ENCODE results near the gene CYP51A1. TPM values are rescaled to one million over a fixed set of nuclear protein-coding genes. Genes with fewer than 3 reads are reported as not detected.

CYP51A1 gene
- total and polyA plus RNA-seq, 2 of the 13 experiments (the other 11 are each of a cell fraction or from before 2014, with no cell fraction given): 15.4 to 260 TPM

- TF ChIP-seq ZUFSP (CRISPR knock-in tag; IDR thresholded peaks at IDR 0.05; ENCODE audit: borderline replicate concordance) (no peak), ZFX (CRISPR knock-in tag; IDR thresholded peaks at IDR 0.05; ENCODE audit: low read depth) (no peak; the same call in 1 of the 2 replicates), TBX3 (IDR thresholded peaks at IDR 0.05; ENCODE audit: borderline replicate concordance) (no peak), ERF (CRISPR knock-in tag; IDR thresholded peaks at IDR 0.05) (0 out of 2 replicates have a peak, but pooled peaks have one; percentile 4), CREM (IDR thresholded peaks at IDR 0.05) (no peak), CREM (CRISPR knock-in tag; IDR thresholded peaks at IDR 0.05) (no peak), SIX1 (CRISPR knock-in tag; IDR thresholded peaks at IDR 0.05; ENCODE audit: borderline replicate concordance) (no peak), ZNF777 (CRISPR knock-in tag; IDR thresholded peaks at IDR 0.05) (peak; percentile 89; the same call in 1 of the 2 replicates), POGK (CRISPR knock-in tag; conservative IDR thresholded peaks at IDR 0.05) (0 out of 2 replicates have a peak, but pooled peaks have one; percentile 22), FOXK2 (IDR thresholded peaks at IDR 0.05) (no peak), CC2D1A (CRISPR knock-in tag; IDR thresholded peaks at IDR 0.05) (no peak), SMARCE1 (IDR thresholded peaks at IDR 0.05; ENCODE audit: borderline replicate concordance) (no peak), ZNF724P (CRISPR knock-in tag; IDR thresholded peaks at IDR 0.05; ENCODE audit: borderline replicate concordance) (peak; percentile 76; the same call in 1 of the 2 replicates), ZNF883 (CRISPR knock-in tag; IDR thresholded peaks at IDR 0.05; ENCODE audit: not compliant biosample characterization) (peak; percentile 87), ZSCAN29 (CRISPR knock-in tag; conservative IDR thresholded peaks at IDR 0.05) (peak; percentile 9; the same call in 1 of the 2 replicates), POLR2G (IDR thresholded peaks at IDR 0.05; ENCODE audit: low read depth, low read length) (no peak), ZNF430 (CRISPR knock-in tag; IDR thresholded peaks at IDR 0.05) (no peak), PHF20 (CRISPR knock-in tag; IDR thresholded peaks at IDR 0.05) (peak; percentile 39), LRRFIP1 (CRISPR knock-in tag; conservative IDR thresholded peaks at IDR 0.05) (0 out of 2 replicates have a peak, but pooled peaks have one; percentile 19), YY1 (IDR thresholded peaks at IDR 0.05; ENCODE audit: insufficient read depth, insufficient replicate concordance, low read depth, low read length) (peak; percentile 80), ZSCAN9 (CRISPR knock-in tag; IDR thresholded peaks at IDR 0.05; ENCODE audit: borderline replicate concordance) (no peak), FOSL1 (CRISPR knock-in tag; IDR thresholded peaks at IDR 0.05; ENCODE audit: borderline replicate concordance) (no peak), HDAC2 (CRISPR knock-in tag; IDR thresholded peaks at IDR 0.05) (peak; percentile 57; the same call in 1 of the 2 replicates), EZH2 (conservative IDR thresholded peaks at IDR 0.05; ENCODE audit: low read depth, low read length) (no peak), ZNF317 (CRISPR knock-in tag; IDR thresholded peaks at IDR 0.05) (no peak; the same call in 1 of the 2 replicates), MTF1 (CRISPR knock-in tag; IDR thresholded peaks at IDR 0.05) (no peak), ZSCAN22 (CRISPR knock-in tag; IDR thresholded peaks at IDR 0.05) (no peak)
These were observed 473 bp downstream of the CYP51A1 start (continued) for GRCh38 chr7:92133737-92134270.

Measured in HepG2 (cell line).